OCI-LY1 (cell line): ENCODE data around the gene VAV3.

ENCODE experiments used
- H2AFZ ChIP-seq: fragments of 200-600 bp; sonication (generic), shearing (Covaris generic); 2 replicates; pipeline ENCODE4 v1.6.0; 2014; ENCODE audit warnings: antibody characterized with exemption, mild to moderate bottlenecking, low read length
- H3F3A ChIP-seq: fragments of 200-600 bp; sonication (generic), shearing (Covaris generic); 2 replicates; pipeline ENCODE4 v1.6.0; 2014; ENCODE audit warnings: mild to moderate bottlenecking, antibody characterized with exemption, low read length, moderate library complexity; ENCODE audit not compliant: insufficient read depth
- H3K27ac ChIP-seq: fragments of 200-600 bp; sonication (generic); 2 replicates; pipeline ENCODE4 v1.5.1; 2014; ENCODE audit warnings: low read length, mixed run types, mild to moderate bottlenecking, low read depth; ENCODE audit not compliant: poor library complexity, severe bottlenecking
- H3K27me3 ChIP-seq: fragments of 200-600 bp; sonication (generic); 2 replicates; pipeline ENCODE4 v1.6.0; 2014; ENCODE audit warnings: antibody characterized with exemption, mild to moderate bottlenecking, low read length, moderate library complexity; ENCODE audit not compliant: insufficient read depth
- H3K36me3 ChIP-seq: fragments of 200-600 bp; sonication (generic); 2 replicates; pipeline ENCODE4 v1.6.1; 2014; ENCODE audit warnings: mild to moderate bottlenecking, antibody characterized with exemption, low read length, moderate library complexity, mixed read lengths; ENCODE audit not compliant: insufficient read depth
- H3K4me1 ChIP-seq: fragments of 200-600 bp; sonication (generic); 2 replicates; pipeline ENCODE4 v1.5.1; 2014; ENCODE audit warnings: mild to moderate bottlenecking, low read length, moderate library complexity; ENCODE audit not compliant: insufficient read depth, severe bottlenecking
- H3K4me2 ChIP-seq: fragments of 200-600 bp; sonication (generic), shearing (Covaris generic); 2 replicates; pipeline ENCODE4 v1.6.1; 2014; ENCODE audit warnings: low read length
- H3K4me3 ChIP-seq: fragments of 200-600 bp; sonication (generic); 2 replicates; pipeline ENCODE4 v1.5.1; 2014; ENCODE audit warnings: low read length, low read depth, mild to moderate bottlenecking, mixed read lengths; ENCODE audit not compliant: poor library complexity, severe bottlenecking
- H3K79me2 ChIP-seq: fragments of 200-600 bp; shearing (Covaris generic); 2 replicates; pipeline ENCODE4 v1.6.1; 2016; ENCODE audit warnings: mixed run types, low read length, mixed read lengths; ENCODE audit not compliant: insufficient read depth
- H3K9ac ChIP-seq: fragments of 200-600 bp; sonication (generic), shearing (Covaris generic); 2 replicates; pipeline ENCODE4 v1.6.1; 2014; ENCODE audit warnings: mild to moderate bottlenecking, low read length, mixed read lengths
- H3K9me2 ChIP-seq: fragments of 200-600 bp; sonication (generic), shearing (Covaris generic); 2 replicates; pipeline ENCODE4 v1.6.1; 2014; ENCODE audit warnings: low read depth, mild to moderate bottlenecking, low read length, mixed read lengths
- H3K9me3 ChIP-seq: fragments of 200-600 bp; shearing (Covaris generic); 2 replicates; pipeline ENCODE4 v1.6.1; 2014; ENCODE audit warnings: low read length, mixed read lengths
- H4K20me1 ChIP-seq: fragments of 200-600 bp; sonication (generic), shearing (Covaris generic); 2 replicates; pipeline ENCODE4 v1.6.0; 2016; ENCODE audit warnings: mild to moderate bottlenecking, low read length; ENCODE audit not compliant: insufficient read depth
- CTCF ChIP-seq: fragments of 200-600 bp; sonication (generic), shearing (Covaris generic); IDR thresholded peaks from 2 replicates; pipeline ENCODE4 v1.5.1; 2017; ENCODE audit warnings: mild to moderate bottlenecking, antibody characterized with exemption, low read length, moderate library complexity, mixed read lengths
- EZH2 ChIP-seq: fragments of 200-600 bp; sonication (generic), shearing (Covaris generic); IDR thresholded peaks from 2 replicates; pipeline ENCODE4 v1.8.0; 2017; ENCODE audit warnings: borderline replicate concordance, mixed run types, mild to moderate bottlenecking, antibody characterized with exemption, low read length, moderate library complexity, mixed read lengths

Gene VAV3

GRCh38 chr1:107689159-107689558 is 275.8 kb downstream of the VAV3 start:
- TF ChIP-seq CTCF (no peak), EZH2 (no peak)
- Histone ChIP-seq H3K36me3 (no peaks in the 10 kb centered on the region), H3K9me2 (no peaks in the 10 kb centered on the region), H3K9ac (no peak overlapping the region), H3K27me3 (no peaks in the 10 kb centered on the region), H3K4me1 (no peaks in the 10 kb centered on the region), H2AFZ (no peak overlapping the region), H3F3A (no peaks in the 10 kb centered on the region), H3K4me3 (no peak overlapping the region), H3K79me2 (no peaks in the 10 kb centered on the region), H3K27ac (no peak overlapping the region), H3K9me3 (no peaks in the 10 kb centered on the region), H4K20me1 (no peaks in the 10 kb centered on the region), H3K4me2 (no peak overlapping the region)

GRCh38 chr1:107687849-107688753 is 276.9 kb downstream of the VAV3 start:
- Histone ChIP-seq H3K9ac (no peak overlapping the region), H4K20me1 (no peaks in the 10 kb centered on the region), H3K4me1 (no peaks in the 10 kb centered on the region), H3F3A (no peaks in the 10 kb centered on the region), H2AFZ (no peak overlapping the region), H3K27ac (no peak overlapping the region), H3K27me3 (no peaks in the 10 kb centered on the region), H3K4me2 (no peak overlapping the region), H3K79me2 (no peaks in the 10 kb centered on the region), H3K9me2 (no peaks in the 10 kb centered on the region), H3K9me3 (no peaks in the 10 kb centered on the region), H3K4me3 (no peak overlapping the region), H3K36me3 (no peaks in the 10 kb centered on the region)
- TF ChIP-seq CTCF (no peak), EZH2 (no peak)

- H3K27ac ChIP-seq: no peak overlapping the region
- H3K4me3 ChIP-seq: no peak overlapping the region
- no peaks in the 10 kb centered on the region for H3K9me2 ChIP-seq
These were observed 281.3 kb downstream of the VAV3 start for GRCh38 chr1:107683683-107684082.

More at GRCh38 chr1:107683683-107684082, 281.3 kb downstream of the VAV3 start:
- Histone ChIP-seq H4K20me1 (no peaks in the 10 kb centered on the region), H2AFZ (no peak overlapping the region), H3F3A (no peaks in the 10 kb centered on the region), H3K27me3 (no peaks in the 10 kb centered on the region), H3K79me2 (no peaks in the 10 kb centered on the region), H3K9me3 (no peaks in the 10 kb centered on the region), H3K4me1 (peaks cover 14% of the 10 kb centered on the region), H3K9ac (no peak overlapping the region), H3K36me3 (no peaks in the 10 kb centered on the region), H3K4me2 (no peak overlapping the region)
- TF ChIP-seq CTCF: no peak
- no peak for TF ChIP-seq EZH2
